ENCODE results near the gene ATP13A4.

ATP13A4 gene

DNA sequence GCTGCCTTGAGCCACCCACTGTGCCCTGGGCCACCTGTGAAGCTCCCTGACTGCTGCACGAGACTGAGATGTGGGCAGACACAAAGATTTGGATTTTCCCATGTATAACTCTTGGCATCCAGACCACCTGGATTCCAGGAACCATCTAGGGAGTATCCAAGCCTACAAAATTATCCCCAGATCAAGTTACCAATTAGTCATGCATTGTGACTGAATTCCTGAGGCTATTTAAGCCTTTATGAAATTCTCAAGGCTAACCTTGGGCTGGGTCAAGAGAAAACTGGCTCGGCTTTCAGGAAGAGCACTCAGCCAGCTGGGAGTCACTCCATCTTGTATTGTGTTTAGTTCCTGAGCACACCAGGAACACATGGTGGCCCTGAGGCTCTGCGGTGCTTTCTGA, 162.8 kb downstream of the ATP13A4 start:
- no peak for DNase-seq (ENCODE audit: low read depth)

DNA sequence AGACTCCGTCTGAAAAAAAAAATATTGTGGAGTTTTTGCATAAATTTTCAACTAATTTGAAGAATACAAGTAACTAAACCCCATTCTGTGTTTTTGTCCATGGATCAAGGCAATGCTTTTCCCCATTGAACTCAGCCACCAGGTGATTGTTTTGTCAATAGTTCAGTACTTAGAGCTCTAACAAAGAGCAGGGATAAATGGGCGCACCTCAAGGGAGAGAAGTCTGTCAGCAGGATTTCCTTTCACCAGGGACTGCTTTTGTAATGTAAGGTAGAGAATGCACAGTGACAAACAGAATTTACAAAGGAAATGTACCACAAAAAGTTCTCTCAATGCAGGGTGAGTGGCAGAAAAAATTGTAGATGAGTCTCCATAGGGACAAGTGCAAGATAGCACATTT, 165.4 kb downstream of the ATP13A4 start:
- no peak for DNase-seq (ENCODE audit: low read depth)

DNA sequence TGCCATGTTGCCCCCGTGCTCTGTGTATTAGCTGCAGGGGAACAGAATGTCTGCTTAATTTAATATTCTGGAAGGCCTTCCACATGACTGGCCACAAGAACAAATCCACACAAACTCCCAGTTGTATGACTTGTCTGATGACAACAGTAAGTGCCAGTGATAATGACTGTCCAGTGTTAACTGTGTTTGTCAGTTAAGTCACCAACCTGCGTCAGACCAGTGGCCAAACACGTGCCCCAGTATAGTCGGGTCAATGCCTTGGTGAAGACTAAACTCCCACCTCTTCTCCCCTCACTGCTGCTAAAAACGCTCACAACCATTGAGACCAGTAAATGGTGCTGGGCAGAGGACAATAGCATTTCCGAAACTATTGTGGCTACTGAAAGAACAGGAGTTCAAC, 166.3 kb downstream of the ATP13A4 start:
- no peak for DNase-seq (ENCODE audit: low read depth)

DNA sequence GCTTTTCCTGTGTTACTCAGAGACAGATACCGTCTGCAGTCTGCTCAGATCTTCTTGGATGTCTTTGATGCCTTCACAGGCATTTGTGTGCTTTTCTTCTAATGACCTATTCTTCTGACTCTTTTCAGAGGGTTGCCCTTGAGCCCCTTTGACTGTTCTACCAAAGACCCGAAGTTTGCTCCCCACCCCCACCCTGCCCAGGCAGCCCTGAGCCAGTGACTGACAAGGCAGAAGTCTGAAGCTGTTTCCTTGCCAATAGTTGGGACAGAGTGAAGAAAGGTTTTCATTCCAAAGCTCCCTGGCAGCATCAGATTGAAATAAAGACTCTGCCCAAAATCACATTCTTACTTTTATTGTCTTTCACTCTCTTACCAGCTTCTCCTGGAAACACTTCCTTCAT, 167.1 kb downstream of the ATP13A4 start:
- no peak for DNase-seq (ENCODE audit: low read depth)

DNA sequence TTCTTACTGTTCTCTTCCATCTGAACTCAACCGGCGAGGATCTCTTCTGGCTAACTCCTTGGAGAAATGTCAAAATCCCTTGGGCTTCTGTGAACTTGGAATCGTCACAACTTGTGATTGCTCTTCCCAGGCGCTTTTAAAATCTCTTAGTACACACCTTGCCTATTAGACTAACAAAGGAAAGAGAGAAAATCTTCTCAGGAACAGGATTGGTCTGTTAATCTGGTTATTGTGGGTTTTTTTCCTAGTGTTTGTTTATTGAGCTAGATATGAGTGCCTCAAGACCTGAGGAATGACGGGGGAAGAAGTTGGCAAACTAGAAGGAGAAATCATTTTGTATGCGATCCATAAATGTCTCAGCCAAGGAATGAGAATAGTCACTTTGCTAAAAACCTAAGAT, 176.0 kb downstream of the ATP13A4 start, which contains the start of gene ATP13A5:
ATP13A5 (minus strand) TSS at position 48 of the 400 bp plus-strand sequence; CDS start at position 20, 28 bp downstream.
- DNase-seq (ENCODE audit: low read depth), result no peak

DNA sequence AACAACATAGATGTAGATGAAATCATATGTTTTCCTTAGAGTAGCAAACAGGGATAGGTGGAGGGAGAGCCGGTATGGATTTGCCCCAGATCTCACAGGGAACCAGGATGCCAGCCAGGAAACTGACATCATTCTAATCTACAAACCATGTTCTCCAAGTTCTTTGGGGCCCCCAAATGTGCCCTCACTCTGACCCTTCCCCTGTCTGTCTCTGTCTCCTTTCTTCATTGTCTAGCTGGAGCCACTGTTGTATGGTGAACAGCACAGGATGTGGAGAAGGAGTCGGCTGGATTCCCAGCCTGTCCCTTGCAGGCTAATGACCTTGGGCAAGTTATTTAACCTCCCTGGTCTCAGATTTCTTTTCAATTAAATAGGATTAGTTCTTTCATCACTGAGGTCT, 177.1 kb downstream of the ATP13A4 start:
- DNase-seq (ENCODE audit: low read depth), result no peak

DNA sequence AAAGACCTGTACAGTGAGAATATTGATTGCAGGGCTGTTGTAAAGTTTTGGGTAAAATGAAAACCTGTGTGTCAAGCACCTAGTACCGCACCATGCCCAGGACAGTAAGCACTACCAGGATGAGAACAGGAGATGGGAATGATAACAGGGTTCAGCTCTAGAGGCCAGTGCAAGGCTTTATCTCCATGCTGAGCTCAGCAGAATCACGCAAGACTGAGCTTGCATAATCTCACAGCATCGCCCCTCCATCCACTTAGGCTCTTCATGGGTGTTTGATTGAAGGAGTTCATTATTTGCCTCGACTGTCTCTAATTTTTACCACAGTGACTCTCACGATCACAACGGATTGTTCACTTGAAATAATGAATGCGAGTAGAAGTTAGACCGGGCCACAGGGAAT, 179.1 kb downstream of the ATP13A4 start:
- DNase-seq (ENCODE audit: low read depth), result no peak

DNA sequence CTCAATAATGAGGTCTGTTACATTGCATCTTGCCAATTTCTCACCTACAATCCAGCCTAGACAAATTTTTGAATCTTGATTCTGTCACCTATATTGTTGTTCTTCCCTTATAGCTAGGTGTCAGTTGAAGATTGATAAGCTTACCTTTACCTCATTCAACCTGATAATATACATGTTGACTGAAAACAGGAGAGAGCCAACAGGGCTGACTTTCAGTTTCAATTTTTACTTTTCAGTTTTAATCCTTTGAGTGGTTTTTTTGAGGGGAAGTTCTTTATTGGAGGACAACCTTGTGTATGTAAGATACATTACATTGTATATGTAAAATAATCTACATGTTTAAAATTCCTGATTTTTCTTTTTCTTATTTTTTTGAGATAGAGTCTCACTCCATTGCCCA, 181.9 kb downstream of the ATP13A4 start:
- DNase-seq (ENCODE audit: low read depth), result no peak

DNA sequence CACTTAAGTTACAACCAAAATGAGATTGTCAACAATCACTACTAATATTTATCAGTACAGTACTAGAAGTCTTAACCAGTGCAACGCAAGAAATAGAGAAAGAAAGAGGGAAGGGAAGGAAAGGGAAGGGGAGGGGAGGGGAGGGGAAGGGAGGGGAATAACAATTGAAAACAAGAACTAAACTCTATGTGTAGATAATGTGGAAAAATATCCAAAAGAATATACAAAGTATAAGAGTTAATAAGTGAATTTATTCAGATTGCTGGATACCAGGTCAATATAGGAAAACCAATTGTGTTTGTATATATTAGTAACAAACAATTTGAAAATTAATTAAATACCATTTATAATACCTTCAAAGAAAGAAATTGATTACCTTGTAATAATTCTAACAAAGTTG, 186.8 kb downstream of the ATP13A4 start:
- no peak for DNase-seq (ENCODE audit: low read depth)

DNA sequence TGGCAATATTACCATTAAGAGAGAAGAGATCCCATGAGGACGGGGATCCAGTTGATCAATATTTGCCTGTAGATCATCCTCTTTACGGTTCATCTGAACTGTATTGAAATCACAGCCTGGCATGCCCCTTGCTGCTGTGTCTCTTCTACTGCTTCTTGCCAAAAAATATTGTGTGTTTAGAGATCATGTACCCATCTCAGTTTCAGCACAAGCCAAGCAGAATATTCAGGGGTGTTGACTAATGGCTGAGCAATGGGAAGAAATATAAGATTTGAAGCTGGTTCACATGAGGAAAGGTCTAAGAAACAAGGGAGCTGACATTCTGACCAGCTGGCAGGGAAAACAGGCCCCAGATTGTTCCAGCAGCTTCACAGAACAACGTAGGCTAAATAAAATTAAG, 197.4 kb downstream of the ATP13A4 start:
- DNase-seq (ENCODE audit: low read depth), result no peak

DNA sequence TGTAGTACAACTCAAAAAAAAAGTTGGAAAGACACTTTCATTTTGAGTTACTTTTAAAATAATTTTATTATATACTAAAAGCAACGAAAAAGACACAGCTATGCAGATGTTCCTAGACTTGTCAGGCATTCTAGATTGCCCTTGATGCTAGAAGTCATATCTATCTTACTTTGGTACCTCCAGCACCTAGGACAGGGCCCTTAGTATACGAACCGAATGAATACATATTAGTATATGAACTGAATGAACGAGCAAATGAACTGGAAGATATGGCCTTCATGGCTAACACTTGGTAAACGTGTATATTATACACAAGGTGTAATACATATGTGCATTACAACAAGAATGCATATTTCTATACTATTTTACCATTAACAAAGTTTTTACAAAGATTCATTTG, 200.3 kb downstream of the ATP13A4 start:
- DNase-seq (ENCODE audit: low read depth), result no peak

All from GM04503 (cell line).